GM18498 (cell line): ENCODE measurements around the gene ARHGAP6.
"Not testable (repeated sequence)": the region's sequence is repeated elsewhere in the genome, so short reads cannot be mapped to it uniquely, and the experiment has no call there.

Experiments
- ATAC-seq: cut with Tn5 transposase; IDR thresholded peaks from one replicate; pipeline ENCODE4 v1.9.1; 2021; ENCODE audit warnings: mild to moderate bottlenecking, moderate library complexity; ENCODE audit not compliant: unreplicated experiment

ARHGAP6 gene

GRCh38 chrX:11401966-11402365 lies 263.8 kb downstream of the ARHGAP6 start:
- ATAC-seq: no peak

DNA sequence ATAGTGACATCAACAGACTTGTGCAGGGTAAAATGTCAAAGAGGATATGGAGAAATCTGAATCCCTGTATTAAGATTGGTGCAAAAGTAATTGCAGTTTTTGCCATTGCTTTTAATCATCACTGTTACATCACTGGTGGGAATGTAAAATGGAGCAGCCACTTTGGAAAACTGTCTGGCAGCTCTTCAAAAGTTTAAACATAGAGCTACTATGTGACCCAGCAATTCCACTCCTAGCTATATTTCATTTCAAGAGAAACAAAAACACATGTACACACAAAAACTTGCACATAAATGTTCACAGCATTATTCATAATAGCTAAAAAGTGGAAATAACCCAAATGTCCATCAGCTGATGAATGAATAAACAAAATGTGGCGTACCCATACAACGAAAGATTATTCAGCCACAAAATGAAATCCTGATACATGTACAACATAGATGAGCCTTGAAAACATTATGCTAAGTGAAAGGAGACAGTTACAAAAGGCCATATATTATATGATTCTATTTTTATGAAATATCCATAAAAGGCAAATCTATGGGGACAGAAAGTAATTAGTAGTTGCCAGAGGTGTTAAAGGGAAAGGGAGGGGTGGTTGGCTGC lies 266.1 kb downstream of the ARHGAP6 start:
- no peak for ATAC-seq

GRCh38 chrX:11398785-11399184 lies 266.9 kb downstream of the ARHGAP6 start:
- no peak for ATAC-seq

DNA sequence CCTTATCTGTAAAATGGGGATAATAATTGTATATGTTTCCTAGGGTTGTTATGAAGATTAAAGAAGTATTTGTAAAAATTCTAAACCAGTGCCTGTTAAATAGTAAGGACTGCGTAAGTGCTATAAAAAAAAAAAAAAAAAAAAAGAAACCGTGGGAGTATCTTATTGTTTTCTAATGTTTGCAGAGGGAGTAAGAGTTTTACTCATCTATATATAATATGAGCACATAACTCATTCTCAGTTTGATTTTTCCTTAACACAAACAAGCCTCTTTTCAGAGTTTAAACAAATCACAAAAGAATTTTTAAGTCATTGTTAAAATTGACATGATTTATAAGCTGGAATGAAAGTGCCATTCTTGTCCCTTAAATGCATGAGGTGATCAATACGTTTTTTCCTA lies 267.6 kb downstream of the ARHGAP6 start:
- ATAC-seq: no peak

GRCh38 chrX:11397680-11398079 lies 268.0 kb downstream of the ARHGAP6 start:
- ATAC-seq: peak; percentile 56

GRCh38 chrX:11395859-11396258 lies 269.9 kb downstream of the ARHGAP6 start:
- no peak for ATAC-seq

- ATAC-seq: no peak
These were observed 271.6 kb downstream of the ARHGAP6 start for GRCh38 chrX:11393949-11394654.

DNA sequence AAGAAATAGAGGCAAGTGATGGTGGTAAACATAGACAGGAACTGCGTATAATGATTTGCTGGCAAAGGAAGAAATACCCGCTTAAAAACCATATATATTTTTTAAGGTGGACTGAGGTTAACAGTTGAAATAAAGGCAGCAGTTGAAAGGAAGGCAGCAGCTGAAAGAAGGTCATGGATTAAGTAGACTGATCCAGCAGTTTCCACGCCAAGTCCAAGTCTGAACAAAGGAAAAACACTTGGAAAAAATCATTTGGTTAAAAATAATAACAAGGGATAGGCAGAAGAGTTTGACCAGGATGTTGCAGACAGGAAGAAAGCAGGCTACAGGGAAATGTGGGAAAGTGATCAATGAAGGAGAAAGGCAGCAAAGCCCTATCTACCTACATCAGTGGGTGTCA lies 278.9 kb downstream of the ARHGAP6 start:
- ATAC-seq: no peak

GRCh38 chrX:11386001-11386523 lies 279.7 kb downstream of the ARHGAP6 start:
- ATAC-seq: no peak

DNA sequence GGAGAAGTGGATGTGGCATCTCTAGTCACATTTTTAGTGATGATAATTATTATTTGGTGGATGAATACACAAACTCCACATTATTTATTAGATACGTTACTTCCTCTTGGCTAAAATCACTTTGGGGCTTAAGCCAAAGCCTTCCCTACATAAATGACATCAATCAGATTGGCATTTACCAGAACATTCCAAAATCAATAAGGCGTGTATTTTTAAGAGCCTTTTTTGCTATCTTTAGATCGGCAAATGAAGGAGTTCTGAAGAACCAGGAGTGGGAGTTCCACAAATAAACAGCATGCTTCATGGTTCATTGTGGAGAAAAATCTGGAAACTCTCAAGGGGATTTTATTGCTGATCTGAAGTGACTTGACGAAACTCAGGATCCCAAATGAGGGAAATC lies 282.8 kb downstream of the ARHGAP6 start:
- ATAC-seq: no peak

DNA sequence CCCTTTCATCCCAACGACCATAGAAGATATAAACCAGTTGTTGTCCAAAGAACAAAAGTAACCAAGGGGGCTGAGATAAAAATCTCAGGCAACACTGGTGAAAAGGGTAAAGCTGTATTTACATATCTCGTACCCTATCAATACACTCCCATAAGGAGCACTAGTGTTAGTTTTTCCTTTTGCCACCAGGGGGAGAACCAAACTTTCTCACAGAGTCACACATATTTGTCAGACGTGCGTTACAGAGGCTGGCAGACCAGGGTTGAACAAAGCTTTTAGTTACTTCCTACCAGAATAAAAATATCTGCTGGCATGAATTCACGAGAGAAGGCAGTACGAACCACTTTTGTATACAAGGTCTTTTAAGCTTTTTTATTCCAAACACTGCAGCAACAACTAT lies 284.3 kb downstream of the ARHGAP6 start:
- ATAC-seq: peak; percentile 76

- ATAC-seq: no peak
These were observed 285.4 kb downstream of the ARHGAP6 start for GRCh38 chrX:11380187-11380844.

- no peak for ATAC-seq
These were observed 289.6 kb downstream of the ARHGAP6 start for GRCh38 chrX:11376163-11376562.

DNA sequence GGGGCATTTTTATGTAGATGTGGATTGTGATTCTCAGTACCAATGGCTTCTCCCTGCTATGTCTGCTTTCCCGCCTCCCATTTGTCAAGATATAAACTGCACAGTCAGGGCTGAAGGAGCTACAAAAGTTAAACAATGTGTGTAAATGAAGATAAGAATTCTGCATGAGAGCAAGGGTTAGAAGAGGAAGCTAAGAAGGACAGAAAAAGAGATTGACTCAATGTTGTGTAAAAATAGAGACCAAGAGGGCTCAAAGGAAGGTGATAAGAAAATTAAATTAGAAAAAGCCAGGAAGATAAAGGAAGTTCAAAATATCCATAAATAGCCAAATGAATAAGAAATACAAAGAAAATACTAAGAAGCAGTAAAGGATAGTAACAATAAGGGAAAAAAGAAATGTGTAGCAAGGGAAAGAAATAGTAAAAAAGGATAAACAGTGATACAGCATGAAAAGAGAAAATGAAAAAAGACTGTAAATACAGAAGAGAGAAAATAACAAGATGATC lies 290.1 kb downstream of the ARHGAP6 start:
- ATAC-seq: no peak

DNA sequence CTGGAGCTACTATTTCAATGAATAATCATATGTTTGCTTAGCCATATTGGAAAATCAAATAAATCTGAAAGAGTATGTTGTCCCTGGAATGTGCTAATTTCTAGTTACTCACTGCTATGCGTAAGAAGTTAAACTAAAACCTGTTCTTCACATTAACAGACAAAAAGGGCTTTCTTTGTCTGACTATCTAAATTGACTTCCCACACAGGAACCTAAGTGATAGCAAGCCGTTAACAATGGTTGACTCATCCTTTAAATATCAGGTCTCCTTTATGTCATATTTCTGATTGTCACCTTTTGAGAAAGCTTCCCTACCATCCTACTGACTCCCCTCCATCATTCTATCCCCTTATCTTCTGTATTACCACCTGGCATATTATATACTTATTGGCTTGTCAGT lies 291.1 kb downstream of the ARHGAP6 start:
- ATAC-seq: no peak

DNA sequence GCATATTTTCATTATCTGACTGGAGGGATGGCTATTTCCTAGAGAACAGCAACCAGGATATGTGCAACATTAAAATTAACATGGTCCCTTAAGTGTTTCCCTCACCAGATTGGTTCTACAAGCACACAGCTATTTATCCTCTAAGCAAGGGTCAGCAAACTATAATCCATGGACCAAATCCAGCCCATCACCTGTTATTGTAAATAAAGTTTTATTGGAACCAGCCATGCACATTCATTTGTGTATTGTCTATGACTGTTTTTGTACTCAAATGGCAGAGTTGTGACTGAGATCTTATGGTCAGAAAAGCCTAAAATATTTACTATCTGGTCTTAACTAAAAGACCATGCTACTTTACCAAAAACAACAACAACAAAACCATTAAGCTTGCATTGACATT lies 294.6 kb downstream of the ARHGAP6 start:
- ATAC-seq: no peak

DNA sequence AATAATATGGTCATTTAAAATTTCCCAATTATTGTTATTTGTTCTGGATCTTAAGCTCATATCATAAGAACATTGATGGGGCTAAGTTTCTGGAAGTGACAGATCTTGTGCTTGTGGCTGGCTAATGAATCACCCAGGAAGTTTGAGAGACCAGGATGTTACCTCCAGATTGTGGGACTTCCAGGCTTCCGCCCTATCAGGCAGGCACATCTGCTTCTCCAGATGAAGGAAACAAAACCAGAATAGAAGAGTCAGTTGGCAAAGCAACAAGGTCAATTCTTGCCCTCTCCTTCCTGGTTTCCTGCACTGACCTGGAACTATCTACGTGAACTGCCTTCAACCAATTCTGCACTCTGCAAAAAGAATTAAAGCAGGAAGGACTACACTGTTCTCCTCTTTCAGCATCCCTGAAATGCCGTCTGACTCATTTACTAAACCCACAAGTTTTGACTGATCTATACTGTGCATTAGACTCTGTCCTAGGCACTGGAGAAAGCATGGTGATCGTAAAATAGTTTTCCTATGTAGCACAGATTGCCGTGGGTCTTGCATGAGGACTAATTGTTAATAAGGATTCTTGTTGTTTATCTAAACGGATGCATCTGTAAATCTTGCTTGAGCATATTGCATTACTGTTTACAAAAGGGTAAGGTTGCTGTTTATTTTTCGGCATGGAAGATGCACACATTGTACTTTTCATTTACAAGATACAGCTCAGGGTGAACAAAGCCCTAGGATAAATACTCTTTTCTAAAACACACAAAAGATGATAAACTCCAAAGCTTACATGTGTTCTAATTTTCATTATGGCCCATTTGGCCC lies 297.9 kb downstream of the ARHGAP6 start:
- no peak for ATAC-seq

DNA sequence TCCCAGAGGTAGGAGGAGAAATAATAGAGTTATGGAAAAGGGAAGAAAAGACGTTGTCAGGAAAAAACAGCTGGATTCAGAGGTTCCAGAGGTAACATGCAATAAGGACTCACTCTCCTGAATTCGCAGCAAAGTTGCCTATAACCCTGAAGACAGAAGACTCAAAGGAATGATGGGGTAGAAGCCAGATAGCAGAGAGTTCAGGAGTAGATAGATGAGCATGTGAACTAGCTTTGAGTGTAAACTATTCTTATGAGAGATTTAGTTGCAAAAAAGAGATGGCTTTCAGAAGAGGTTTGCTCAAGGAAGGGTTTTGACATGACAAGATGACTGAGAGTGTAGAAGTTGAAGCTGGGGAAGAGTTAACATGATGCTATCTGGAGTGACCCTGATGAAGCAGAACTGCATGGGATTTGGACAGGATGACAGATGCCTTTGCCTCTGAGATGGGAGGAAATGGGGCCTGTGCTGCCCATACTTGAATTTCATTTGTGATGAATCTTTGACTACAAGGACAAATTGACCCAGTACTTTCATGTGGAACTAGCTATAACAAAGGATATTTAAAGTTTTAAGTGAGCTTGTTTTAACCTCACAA lies 298.6 kb downstream of the ARHGAP6 start:
- no peak for ATAC-seq

GRCh38 chrX:11365426-11365825 lies 300.3 kb downstream of the ARHGAP6 start:
- ATAC-seq: no peak

GRCh38 chrX:11364835-11365234 lies 300.9 kb downstream of the ARHGAP6 start:
- ATAC-seq: no peak

DNA sequence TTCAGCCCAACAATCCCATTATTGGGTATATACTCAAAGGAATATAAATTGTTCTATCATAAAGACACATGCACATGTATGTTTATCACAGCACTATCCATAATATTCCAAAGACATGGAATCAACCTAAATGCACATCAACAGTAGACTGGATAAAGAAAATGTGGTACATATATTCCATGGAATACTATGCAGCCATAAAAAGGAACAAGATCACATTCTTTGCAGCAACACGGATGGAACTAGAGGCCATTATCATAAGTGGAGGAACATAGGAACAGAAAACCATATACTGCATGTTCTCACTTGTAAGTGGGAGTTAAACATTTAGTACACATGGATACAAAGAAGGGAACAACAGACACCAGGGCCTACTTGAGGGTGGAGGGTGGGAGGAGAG lies 301.9 kb downstream of the ARHGAP6 start:
- not testable (repeated sequence) for ATAC-seq
